ENCODE data around the gene ATP8B4. TPM values are rescaled to one million over a fixed set of nuclear protein-coding genes. Genes with fewer than 3 reads are reported as not detected.

The ATP8B4 gene
- total and polyA plus RNA-seq, 2 of the 8 experiments (the other 6 are each of a cell fraction or from before 2014, with no cell fraction given): 0.17 to 0.24 TPM

DNA sequence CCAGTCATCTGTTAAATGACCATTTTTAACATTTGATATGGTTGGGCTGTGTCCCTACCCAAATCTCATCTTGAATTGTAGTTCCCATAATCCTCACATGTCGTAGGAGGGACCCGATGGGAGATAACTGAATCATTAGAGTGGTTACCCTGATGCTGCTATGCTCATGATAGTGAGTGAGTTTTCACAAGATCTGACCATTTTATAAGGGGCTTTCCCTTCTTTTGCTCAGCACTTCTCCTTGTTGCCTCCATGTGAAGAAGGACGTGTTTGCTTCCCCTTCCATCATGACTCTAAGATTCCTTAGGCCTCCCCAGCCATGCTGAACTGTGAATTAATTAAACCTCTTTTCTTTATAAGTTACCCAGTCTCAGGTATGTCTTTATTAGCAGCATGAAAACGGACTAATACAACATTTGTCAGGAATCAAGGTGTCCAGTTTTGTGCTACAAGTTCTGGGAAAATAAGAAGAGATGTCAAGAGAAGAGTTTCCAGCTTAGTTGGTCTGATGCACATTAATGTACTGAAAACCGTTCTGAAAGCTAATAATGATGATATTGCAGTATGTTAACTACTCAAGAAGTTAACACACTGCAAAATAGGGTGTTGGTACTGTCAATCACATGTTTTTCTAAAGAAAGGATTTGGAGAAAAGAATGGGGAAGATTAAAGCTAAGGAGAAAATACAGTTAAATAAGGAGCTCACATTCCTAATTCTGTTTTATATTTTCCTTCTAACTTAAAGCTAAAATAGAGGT lies 67.9 kb downstream of the ATP8B4 start:
- H2BK120ac ChIP-seq (replicated peaks; ENCODE audit: low read depth, low read length): no peak overlapping the region
- no peak overlapping the region for H4K5ac ChIP-seq (ENCODE audit: insufficient read length, low read depth, low read length)
- H3K79me2 ChIP-seq (ENCODE audit: control insufficient read depth in 1 of 2, insufficient read depth in 2 of 2, low read length in 2 of 2): no peaks in the 10 kb centered on the region
- H3K9me3 ChIP-seq (ENCODE audit: insufficient read depth in 2 of 2, low read depth in 1 of 2, low read length in 1 of 2): no peaks in the 10 kb centered on the region
- H3K4me2 ChIP-seq (ENCODE audit: insufficient read depth in 1 of 2, low read depth in 2 of 2, low read length in 2 of 2): no peak overlapping the region
- H3K79me1 ChIP-seq (ENCODE audit: low read depth, low read length): no peaks in the 10 kb centered on the region
- H3K36me3 ChIP-seq (ENCODE audit: control insufficient read depth in 2 of 4, insufficient read depth in 4 of 4, low read length in 3 of 4): no peaks in the 10 kb centered on the region
- 81% methylated on average over 5 of the region's 5 CpGs; no CpG with 5 or more reads in 1 of the 2 experiments for WGBS, 2 experiments (ENCODE audit: extremely low coverage in 1 of 2, insufficient coverage in 1 of 2, insufficient read length in 1 of 2, insufficient replicate concordance in 2 of 2, low coverage in 1 of 2, low lambda C conversion rate in 2 of 2, missing lambda C conversion rate in 1 of 2)
- H3K14ac ChIP-seq (ENCODE audit: insufficient read length): no peak overlapping the region
- H3K4ac ChIP-seq (replicated peaks; ENCODE audit: insufficient read length, low read depth, low read length): no peak overlapping the region
- ChIA-PET CTCF (ENCODE audit: partially characterized antibody) (interaction anchor here (0.6 to 6.7 kb wide), 33 partner anchors 10 to 1401 kb away, joined by 3 to 92 read pairs (median 4); no protein-coding TSS in a partner anchor), POLR2A (ENCODE audit: partially characterized antibody) (interaction anchor here (0.9 kb wide), 1 partner anchor 47 kb away, joined by 3 read pairs; no protein-coding TSS in a partner anchor)
- H3K23ac ChIP-seq (ENCODE audit: insufficient read length): no peak overlapping the region
- H2BK5ac ChIP-seq (ENCODE audit: low read depth, low read length): no peak overlapping the region
- H3K18ac ChIP-seq (ENCODE audit: extremely low read depth, low read length): no peak overlapping the region
- no peak overlapping the region for H3K9ac ChIP-seq (replicated peaks in 1 of 4; ENCODE audit: extremely low read depth in 1 of 4, low read depth in 3 of 4, low read length in 3 of 4)
- no peak overlapping the region for H2BK12ac ChIP-seq (ENCODE audit: low read depth, low read length)
- no peaks in the 10 kb centered on the region for H3K4me1 ChIP-seq (replicated peaks in 1 of 4; ENCODE audit: control insufficient read depth in 3 of 4, insufficient read depth in 4 of 4, low read length in 3 of 4)
- no peak overlapping the region for H2BK15ac ChIP-seq (ENCODE audit: low read length)
- H3K23me2 ChIP-seq (ENCODE audit: low read depth, low read length): no peaks in the 10 kb centered on the region
- no peak overlapping the region for H2AFZ ChIP-seq (ENCODE audit: low read length)
- FAIRE-seq (no peak), DNase-seq (ENCODE audit: low read depth in 1 of 2, low spot score in 2 of 2) (no peak)
- no peak overlapping the region for H4K8ac ChIP-seq (ENCODE audit: extremely low read depth, insufficient read depth, low read length)
- H4K20me1 ChIP-seq (replicated peaks in 1 of 2; ENCODE audit: control insufficient read depth in 1 of 2, insufficient read depth in 2 of 2, low read length in 2 of 2): no peaks in the 10 kb centered on the region
- H3K56ac ChIP-seq (replicated peaks; ENCODE audit: insufficient read length, low read depth, low read length): no peak overlapping the region
- H2BK20ac ChIP-seq (ENCODE audit: low read length): no peak overlapping the region
- no peak overlapping the region for H3K27ac ChIP-seq (ENCODE audit: low read depth, low read length)
- no peaks in the 10 kb centered on the region for H3K27me3 ChIP-seq (replicated peaks in 1 of 4; ENCODE audit: control insufficient read depth in 3 of 4, extremely low read depth in 1 of 4, insufficient read depth in 3 of 4, low read length in 3 of 4)
- no peak overlapping the region for H3K4me3 ChIP-seq (ENCODE audit: extremely low read depth in 1 of 4, insufficient read depth in 2 of 4, low read depth in 3 of 4, low read length in 4 of 4)
- no peak overlapping the region for H2AK5ac ChIP-seq (ENCODE audit: low read depth, low read length)
- no peak overlapping the region for H4K91ac ChIP-seq (replicated peaks; ENCODE audit: insufficient read length, low read length)
- TF ChIP-seq HDAC2 (IDR thresholded peaks at IDR 0.05; ENCODE audit: borderline replicate concordance in 1 of 2, low read depth in 2 of 2, low read length in 2 of 2): no peak
- TF ChIP-seq SAP30 (IDR thresholded peaks at IDR 0.05; ENCODE audit: insufficient read depth, insufficient replicate concordance, low read length): no peak
- TF ChIP-seq SP2 (IDR thresholded peaks at IDR 0.05; ENCODE audit: low read length): no peak
- no peak for TF ChIP-seq CREB1 (IDR thresholded peaks at IDR 0.05)
- no peak for TF ChIP-seq NRF1 (IDR thresholded peaks at IDR 0.05; ENCODE audit: low read depth, low read length)
- no peak for TF ChIP-seq EGR1 (IDR thresholded peaks at IDR 0.05; ENCODE audit: borderline replicate concordance, low read depth, low read length)
- no peak for TF ChIP-seq SP4 (IDR thresholded peaks at IDR 0.05; ENCODE audit: low read length)
- no peak for TF ChIP-seq EZH2 (IDR thresholded peaks at IDR 0.05; ENCODE audit: low read depth, low read length, severe bottlenecking)
- no peak for TF ChIP-seq SRF (IDR thresholded peaks at IDR 0.05; ENCODE audit: low read depth, low read length)
- no peak for TF ChIP-seq JUND (IDR thresholded peaks at IDR 0.05; ENCODE audit: low read length)
- TF ChIP-seq TEAD4 (IDR thresholded peaks at IDR 0.05; ENCODE audit: low read depth, low read length): no peak
- TF ChIP-seq RFX5 (IDR thresholded peaks at IDR 0.05; ENCODE audit: borderline replicate concordance, low read depth, low read length): no peak
- TF ChIP-seq TCF12 (IDR thresholded peaks at IDR 0.05; ENCODE audit: low read depth, low read length): no peak
- TF ChIP-seq SIX5 (IDR thresholded peaks at IDR 0.05; ENCODE audit: low read depth, low read length): no peak
